Measurements from ENCODE around the gene PRM1.
A peak's percentile ranks its signal among the peaks of the same experiment; 100 is the strongest.

PRM1 gene

GRCh38 chr16:11312718-11313492 lies 31.8 kb upstream of the PRM1 start:
- no peaks in the 10 kb centered on the region for H3K27me3 ChIP-seq (ENCODE audit: insufficient read depth, low read length)
- WGBS = 53% methylated on average over 7 of the region's 8 CpGs
- peaks cover 42% of the 10 kb centered on the region for H3K4me1 ChIP-seq (ENCODE audit: insufficient read depth, low read length)
- H3K9me3 ChIP-seq (ENCODE audit: insufficient read depth, low read depth, low read length) = no peaks in the 10 kb centered on the region
- H3K9ac ChIP-seq (ENCODE audit: low read depth, low read length) = peak overlapping the region; percentile 66
- H3K27ac ChIP-seq (ENCODE audit: low read depth, low read length) = peak overlapping the region; percentile 91
- H3K36me3 ChIP-seq (ENCODE audit: insufficient read depth, low read length) = no peaks in the 10 kb centered on the region
- peak overlapping the region; percentile 2; the same call in 1 of the 2 replicates for H3K4me3 ChIP-seq (ENCODE audit: low read length)

- H3K36me3 ChIP-seq (ENCODE audit: insufficient read depth, low read length) = no peaks in the 10 kb centered on the region
- no peaks in the 10 kb centered on the region for H3K27me3 ChIP-seq (ENCODE audit: insufficient read depth, low read length)
- H3K9ac ChIP-seq (ENCODE audit: low read depth, low read length) = no peak overlapping the region
- H3K4me3 ChIP-seq (ENCODE audit: low read length) = no peak overlapping the region
- H3K27ac ChIP-seq (ENCODE audit: low read depth, low read length) = no peak overlapping the region; the same call in 1 of the 2 replicates
- no peaks in the 10 kb centered on the region for H3K9me3 ChIP-seq (ENCODE audit: insufficient read depth, low read depth, low read length)
- peaks cover 34% of the 10 kb centered on the region for H3K4me1 ChIP-seq (ENCODE audit: insufficient read depth, low read length)
- WGBS = 88% methylated on average over 9 of the region's 10 CpGs
Observed at GRCh38 chr16:11310997-11311561, 29.9 kb upstream of the PRM1 start.

GRCh38 chr16:11310634-11310977 lies 29.5 kb upstream of the PRM1 start:
- H3K4me1 ChIP-seq (ENCODE audit: insufficient read depth, low read length) = peaks cover 30% of the 10 kb centered on the region
- no peak overlapping the region for H3K9ac ChIP-seq (ENCODE audit: low read depth, low read length)
- H3K4me3 ChIP-seq (ENCODE audit: low read length) = no peak overlapping the region

DNA sequence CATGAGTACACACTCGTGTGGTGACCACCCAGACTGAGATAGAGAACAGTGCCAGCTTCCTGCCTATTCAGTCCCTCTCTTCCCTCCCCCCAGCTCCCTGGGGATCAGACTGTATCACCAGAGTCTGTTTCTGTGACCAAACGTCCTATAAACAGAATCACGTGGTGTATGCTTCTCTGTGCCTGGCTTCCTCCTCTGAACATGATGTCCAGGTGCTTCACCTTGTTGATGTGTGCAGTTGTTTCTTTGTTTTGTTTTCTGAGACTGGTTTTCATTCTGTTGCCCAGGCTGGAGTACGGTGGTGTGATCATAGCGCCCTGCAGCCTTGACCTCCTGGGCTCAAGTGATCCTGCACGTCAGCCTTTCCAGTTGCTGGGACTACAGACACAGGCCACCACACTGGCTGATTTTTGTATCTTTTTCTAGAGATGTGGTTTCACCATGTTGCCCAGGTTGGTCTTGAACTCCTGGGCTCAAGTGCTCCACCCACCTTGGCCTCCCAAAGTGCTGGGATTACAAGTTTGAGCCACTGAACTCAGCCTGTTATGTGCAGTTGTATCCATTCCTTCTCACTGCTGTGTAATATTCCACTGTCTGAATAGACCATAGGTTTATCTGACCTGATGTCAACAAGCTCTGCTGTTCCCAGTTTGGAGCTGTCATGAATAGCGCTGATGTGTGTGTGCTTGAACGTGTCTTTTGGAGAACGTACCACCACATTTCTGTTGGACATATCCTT lies 28.9 kb upstream of the PRM1 start:
- H3K4me3 ChIP-seq (ENCODE audit: low read length) = no peak overlapping the region
- H3K9me3 ChIP-seq (ENCODE audit: insufficient read depth, low read depth, low read length) = no peaks in the 10 kb centered on the region
- H3K4me1 ChIP-seq (ENCODE audit: insufficient read depth, low read length) = peaks cover 27% of the 10 kb centered on the region
- 89% methylated on average over 9 of the region's 9 CpGs for WGBS
- H3K27ac ChIP-seq (ENCODE audit: low read depth, low read length) = no peak overlapping the region
- no peak overlapping the region for H3K9ac ChIP-seq (ENCODE audit: low read depth, low read length)
- H3K36me3 ChIP-seq (ENCODE audit: insufficient read depth, low read length) = no peaks in the 10 kb centered on the region
- no peaks in the 10 kb centered on the region for H3K27me3 ChIP-seq (ENCODE audit: insufficient read depth, low read length)

More at GRCh38 chr16:11310634-11310977, 29.5 kb upstream of the PRM1 start:
- H3K9me3 ChIP-seq (ENCODE audit: insufficient read depth, low read depth, low read length) = no peaks in the 10 kb centered on the region
- H3K27me3 ChIP-seq (ENCODE audit: insufficient read depth, low read length) = no peaks in the 10 kb centered on the region
- 97% methylated on average over 3 of the region's 3 CpGs for WGBS
- no peak overlapping the region for H3K27ac ChIP-seq (ENCODE audit: low read depth, low read length)
- H3K36me3 ChIP-seq (ENCODE audit: insufficient read depth, low read length) = no peaks in the 10 kb centered on the region

GRCh38 chr16:11308493-11309283 lies 27.6 kb upstream of the PRM1 start:
- H3K27ac ChIP-seq (ENCODE audit: low read depth, low read length) = no peak overlapping the region
- H3K4me1 ChIP-seq (ENCODE audit: insufficient read depth, low read length) = peaks cover 14% of the 10 kb centered on the region
- no peaks in the 10 kb centered on the region for H3K36me3 ChIP-seq (ENCODE audit: insufficient read depth, low read length)
- H3K9ac ChIP-seq (ENCODE audit: low read depth, low read length) = no peak overlapping the region
- no peaks in the 10 kb centered on the region for H3K27me3 ChIP-seq (ENCODE audit: insufficient read depth, low read length)
- 84% methylated on average over 15 of the region's 15 CpGs for WGBS
- H3K4me3 ChIP-seq (ENCODE audit: low read length) = no peak overlapping the region
- no peaks in the 10 kb centered on the region for H3K9me3 ChIP-seq (ENCODE audit: insufficient read depth, low read depth, low read length)

DNA sequence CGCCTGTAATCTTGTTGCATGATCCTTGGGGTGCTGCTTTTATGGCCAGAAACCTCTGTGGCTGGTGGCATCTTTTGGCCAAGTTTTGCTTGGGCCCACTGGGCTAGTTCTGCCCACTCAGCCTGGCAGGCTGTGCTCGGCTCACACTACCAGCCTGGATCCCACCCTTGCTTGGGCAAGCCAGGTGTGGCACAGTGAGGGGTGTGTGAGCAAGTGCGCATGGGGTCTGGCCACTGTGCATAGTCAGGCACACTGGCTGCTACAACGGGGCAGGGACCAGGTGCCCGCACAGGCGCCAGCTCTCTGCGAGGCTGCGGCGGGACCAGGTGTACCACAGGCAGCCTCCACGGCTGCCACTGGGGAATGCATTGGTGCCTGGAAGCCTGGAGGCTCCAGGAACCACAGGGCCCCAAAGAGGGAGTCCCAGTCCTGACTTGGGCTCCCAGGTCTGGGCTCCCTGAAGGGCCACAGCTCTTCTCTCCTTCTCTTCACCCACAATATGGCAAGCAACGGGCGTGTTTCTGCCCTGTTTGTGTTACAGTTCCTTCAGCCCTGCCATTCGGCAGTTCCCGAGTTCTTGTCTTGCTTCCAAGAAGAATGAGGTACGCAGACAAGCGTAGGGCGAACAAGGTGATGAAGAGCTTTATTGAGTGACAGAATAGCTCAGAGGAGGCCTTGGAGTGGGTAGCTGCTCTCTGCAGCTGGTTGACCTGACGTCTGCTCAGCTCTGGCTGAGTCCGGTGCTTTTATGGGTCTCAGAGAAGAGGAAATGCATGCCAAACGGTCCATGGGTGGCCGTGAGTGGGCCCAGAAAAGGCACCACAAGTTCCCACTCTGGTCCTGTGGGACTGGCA lies 26.7 kb upstream of the PRM1 start:
- H3K36me3 ChIP-seq (ENCODE audit: insufficient read depth, low read length) = no peaks in the 10 kb centered on the region
- H3K9ac ChIP-seq (ENCODE audit: low read depth, low read length) = no peak overlapping the region
- WGBS = 91% methylated on average over 21 of the region's 21 CpGs
- H3K9me3 ChIP-seq (ENCODE audit: insufficient read depth, low read depth, low read length) = no peaks in the 10 kb centered on the region
- H3K27ac ChIP-seq (ENCODE audit: low read depth, low read length) = no peak overlapping the region
- H3K4me3 ChIP-seq (ENCODE audit: low read length) = no peak overlapping the region
- H3K27me3 ChIP-seq (ENCODE audit: insufficient read depth, low read length) = no peaks in the 10 kb centered on the region
- H3K4me1 ChIP-seq (ENCODE audit: insufficient read depth, low read length) = peaks cover 5% of the 10 kb centered on the region

GRCh38 chr16:11306997-11307638 lies 26.0 kb upstream of the PRM1 start:
- Histone ChIP-seq H3K9me3 (ENCODE audit: insufficient read depth, low read depth, low read length) (no peaks in the 10 kb centered on the region), H3K27ac (ENCODE audit: low read depth, low read length) (no peak overlapping the region), H3K4me1 (ENCODE audit: insufficient read depth, low read length) (no peaks in the 10 kb centered on the region), H3K27me3 (ENCODE audit: insufficient read depth, low read length) (no peaks in the 10 kb centered on the region), H3K9ac (ENCODE audit: low read depth, low read length) (no peak overlapping the region), H3K36me3 (ENCODE audit: insufficient read depth, low read length) (no peaks in the 10 kb centered on the region), H3K4me3 (ENCODE audit: low read length) (no peak overlapping the region)
- WGBS = 87% methylated on average over 7 of the region's 7 CpGs

- 76% methylated on average over 5 of the region's 8 CpGs for WGBS
- Histone ChIP-seq H3K9me3 (ENCODE audit: insufficient read depth, low read depth, low read length) (no peaks in the 10 kb centered on the region), H3K9ac (ENCODE audit: low read depth, low read length) (no peak overlapping the region), H3K4me3 (ENCODE audit: low read length) (no peak overlapping the region), H3K36me3 (ENCODE audit: insufficient read depth, low read length) (no peaks in the 10 kb centered on the region), H3K27ac (ENCODE audit: low read depth, low read length) (no peak overlapping the region), H3K27me3 (ENCODE audit: insufficient read depth, low read length) (no peaks in the 10 kb centered on the region), H3K4me1 (ENCODE audit: insufficient read depth, low read length) (no peaks in the 10 kb centered on the region)
Observed at GRCh38 chr16:11306381-11306780, 25.3 kb upstream of the PRM1 start.

GRCh38 chr16:11303405-11304138 lies 22.4 kb upstream of the PRM1 start:
- WGBS = 93% methylated on average over 18 of the region's 18 CpGs
- no peaks in the 10 kb centered on the region for H3K4me1 ChIP-seq (ENCODE audit: insufficient read depth, low read length)
- H3K27ac ChIP-seq (ENCODE audit: low read depth, low read length) = no peak overlapping the region
- no peaks in the 10 kb centered on the region for H3K9me3 ChIP-seq (ENCODE audit: insufficient read depth, low read depth, low read length)
- H3K9ac ChIP-seq (ENCODE audit: low read depth, low read length) = no peak overlapping the region
- no peaks in the 10 kb centered on the region for H3K36me3 ChIP-seq (ENCODE audit: insufficient read depth, low read length)
- no peaks in the 10 kb centered on the region for H3K27me3 ChIP-seq (ENCODE audit: insufficient read depth, low read length)
- H3K4me3 ChIP-seq (ENCODE audit: low read length) = no peak overlapping the region

Data from HUES64 (cell line).